ENCODE measurements around the gene TBC1D22A. TPM values are rescaled to one million over a fixed set of nuclear protein-coding genes. Genes with fewer than 3 reads are reported as not detected.

The TBC1D22A gene
- total RNA-seq, 2 donors from 2014 or later: 11.5 to 15.4 TPM

GRCh38 chr22:47175151-47176025, 412.9 kb downstream of the TBC1D22A start:
- no peaks in the 10 kb centered on the region for H3K36me3 ChIP-seq
- no peak overlapping the region for H3K27ac ChIP-seq
- no peak for DNase-seq (ENCODE audit: low spot score)

GRCh38 chr22:47176026-47176389, 413.6 kb downstream of the TBC1D22A start:
- H3K9me3 ChIP-seq: no peaks in the 10 kb centered on the region
- peaks cover 0 to 4% of the 10 kb centered on the region in 2 donors for H3K4me1 ChIP-seq
- no peak for TF ChIP-seq CTCF (IDR thresholded peaks at IDR 0.05)
- DNase-seq (ENCODE audit: low spot score): no peak
- H3K27ac ChIP-seq: no peak overlapping the region
- no peaks in the 10 kb centered on the region for H3K27me3 ChIP-seq
- H3K36me3 ChIP-seq: no peaks in the 10 kb centered on the region
- H3K4me3 ChIP-seq: no peak overlapping the region

More at GRCh38 chr22:47175151-47176025, 412.9 kb downstream of the TBC1D22A start:
- Histone ChIP-seq H3K27me3 (no peaks in the 10 kb centered on the region), H3K4me1 (peaks cover 0 to 4% of the 10 kb centered on the region in 2 donors), H3K9me3 (no peaks in the 10 kb centered on the region), H3K4me3 (no peak overlapping the region)
- TF ChIP-seq CTCF (IDR thresholded peaks at IDR 0.05): no peak

- no peak overlapping the region for H3K27ac ChIP-seq
Measured at GRCh38 chr22:47176573-47177333, 414.3 kb downstream of the TBC1D22A start.

GRCh38 chr22:47177334-47177815, 414.9 kb downstream of the TBC1D22A start:
- Histone ChIP-seq H3K9me3 (no peaks in the 10 kb centered on the region), H3K4me3 (no peak overlapping the region), H3K4me1 (peaks cover 0 to 4% of the 10 kb centered on the region in 2 donors), H3K27ac (no peak overlapping the region), H3K36me3 (no peaks in the 10 kb centered on the region), H3K27me3 (no peaks in the 10 kb centered on the region)
- TF ChIP-seq CTCF (IDR thresholded peaks at IDR 0.05): no peak
- DNase-seq (ENCODE audit: low spot score): no peak

More at GRCh38 chr22:47176573-47177333, 414.3 kb downstream of the TBC1D22A start:
- DNase-seq (ENCODE audit: low spot score): no peak
- H3K9me3 ChIP-seq: no peaks in the 10 kb centered on the region
- TF ChIP-seq CTCF (IDR thresholded peaks at IDR 0.05): no peak
- no peak overlapping the region for H3K4me3 ChIP-seq
- H3K4me1 ChIP-seq: peaks cover 0 to 4% of the 10 kb centered on the region in 2 donors
- no peaks in the 10 kb centered on the region for H3K27me3 ChIP-seq
- no peaks in the 10 kb centered on the region for H3K36me3 ChIP-seq

- no peak for TF ChIP-seq CTCF (IDR thresholded peaks at IDR 0.05)
- Histone ChIP-seq H3K36me3 (no peaks in the 10 kb centered on the region), H3K9me3 (no peaks in the 10 kb centered on the region), H3K4me3 (no peak overlapping the region), H3K4me1 (peaks cover 0 to 4% of the 10 kb centered on the region in 2 donors), H3K27ac (no peak overlapping the region), H3K27me3 (no peaks in the 10 kb centered on the region)
- DNase-seq (ENCODE audit: low spot score): no peak
Measured at GRCh38 chr22:47178339-47178738, 415.9 kb downstream of the TBC1D22A start.

Measured in right atrium auricular region (tissue), 2 donors.